OCI-LY3 (cell line): ENCODE data around the gene ALDH3B2.

Experiments
- H2AFZ ChIP-seq: fragments of 200-600, 300-600 bp; shearing (Covaris generic); 2 replicates; pipeline ENCODE4 v1.6.0; 2014; ENCODE audit warnings: antibody characterized with exemption, low read depth, low read length
- H3K27ac ChIP-seq: fragments of 200-600, 300-600 bp; sonication (generic); 2 replicates; pipeline ENCODE4 v1.5.1; 2014; ENCODE audit warnings: mild to moderate bottlenecking, low read length, moderate library complexity, mixed read lengths
- H3K27me3 ChIP-seq: fragments of 200-600, 300-600 bp; sonication (generic); 2 replicates; pipeline ENCODE4 v1.6.1; 2014; ENCODE audit warnings: low read depth, low read length, mixed read lengths
- H3K36me3 ChIP-seq: fragments of 200-600, 300-600 bp; sonication (generic); replicated peaks from 2 replicates; pipeline ENCODE3; 2014; ENCODE audit warnings: low read depth, low read length, mixed read lengths
- H3K4me1 ChIP-seq: fragments of 300-600, 200-600 bp; sonication (generic); 2 replicates; pipeline ENCODE4 v1.6.1; 2014; ENCODE audit warnings: low read length, mixed read lengths
- H3K4me2 ChIP-seq: fragments of 200-600, 300-600 bp; sonication (generic); 2 replicates; pipeline ENCODE4 v1.6.1; 2014; ENCODE audit warnings: low read length, mixed read lengths
- H3K4me3 ChIP-seq: fragments of 300-600, 200-600 bp; sonication (generic); 2 replicates; pipeline ENCODE4 v1.5.1; 2014; ENCODE audit warnings: antibody characterized with exemption, mild to moderate bottlenecking, low read length, moderate library complexity
- H3K79me2 ChIP-seq: fragments of 300-600, 200-600 bp; shearing (Covaris generic); 2 replicates; pipeline ENCODE4 v1.6.1; 2014; ENCODE audit warnings: mild to moderate bottlenecking, low read length, mixed read lengths
- H3K9ac ChIP-seq: fragments of 300-600, 200-600 bp; shearing (Covaris generic); 2 replicates; pipeline ENCODE4 v1.6.0; 2014; ENCODE audit warnings: mild to moderate bottlenecking, low read length, moderate library complexity
- H3K9me3 ChIP-seq: fragments of 200-600, 300-600 bp; shearing (Covaris generic); 2 replicates; pipeline ENCODE4 v1.6.1; 2014; ENCODE audit warnings: low read length, mixed read lengths; ENCODE audit not compliant: insufficient read depth
- H4K20me1 ChIP-seq: fragments of 200-600, 300-600 bp; sonication (generic); 2 replicates; pipeline ENCODE4 v1.6.1; 2016; ENCODE audit warnings: low read length, mixed read lengths; ENCODE audit not compliant: insufficient read depth
- CTCF ChIP-seq: fragments of 200-600, 300-600 bp; sonication (generic); IDR thresholded peaks from 2 replicates; pipeline ENCODE4 v1.5.1; 2014; ENCODE audit warnings: antibody characterized with exemption, low read length, low read depth
- EZH2phosphoT487 ChIP-seq: fragments of 200-600 bp; shearing (Covaris generic); IDR thresholded peaks from 2 replicates; pipeline ENCODE4 v1.6.1; 2018; ENCODE audit warnings: antibody characterized with exemption, mixed run types, low read depth

ALDH3B2 gene

DNA sequence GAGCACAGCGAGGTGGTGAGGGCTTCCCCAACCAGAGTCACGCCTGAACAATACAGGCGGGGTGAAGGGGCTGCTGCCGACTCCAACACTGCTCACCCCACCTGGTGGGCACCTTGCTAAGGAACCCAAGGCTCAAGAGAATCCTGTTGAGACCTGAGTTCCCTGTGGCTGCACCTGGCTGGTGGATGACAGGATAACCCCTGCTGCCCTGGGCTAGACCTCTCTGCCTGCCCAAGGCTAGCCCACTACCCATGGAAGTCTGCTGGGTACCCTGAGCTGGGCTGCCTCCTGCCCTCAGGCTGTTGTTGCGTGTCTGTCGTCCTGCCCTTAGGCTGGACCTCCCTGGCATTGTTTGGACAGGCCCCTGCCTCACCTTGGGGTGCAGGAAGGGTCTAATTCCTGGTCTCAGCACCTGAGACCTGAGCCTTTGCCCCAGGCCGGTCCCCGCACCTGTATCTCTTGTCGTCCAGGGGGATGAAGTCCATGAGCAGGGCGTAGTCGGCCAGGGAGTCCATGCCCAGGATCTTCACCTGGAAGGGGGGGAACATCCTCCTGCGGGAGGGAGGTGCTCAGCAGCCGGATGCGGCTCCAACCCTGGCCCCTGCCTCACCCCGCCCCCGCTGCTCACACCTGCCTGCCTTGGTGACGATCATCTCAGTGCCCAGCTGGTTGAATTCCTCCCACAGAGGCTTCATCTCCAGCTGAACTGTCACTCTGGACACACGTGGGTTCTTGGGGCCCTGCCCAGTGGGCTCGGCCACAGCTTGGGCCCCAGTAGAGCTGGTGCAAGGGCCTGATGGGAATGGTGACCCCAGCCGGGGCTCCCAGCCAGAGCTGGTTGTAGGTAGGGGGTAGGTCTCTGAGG lies 39.8 kb downstream of the ALDH3B2 start:
- no peak overlapping the region for H2AFZ ChIP-seq
- H3K36me3 ChIP-seq, result no peaks in the 10 kb centered on the region
- H3K4me3 ChIP-seq, result no peak overlapping the region
- no peak overlapping the region for H3K4me2 ChIP-seq
- H4K20me1 ChIP-seq, result no peaks in the 10 kb centered on the region
- peaks cover 8% of the 10 kb centered on the region for H3K4me1 ChIP-seq
- no peak overlapping the region for H3K27ac ChIP-seq
- H3K9me3 ChIP-seq, result no peaks in the 10 kb centered on the region
- TF ChIP-seq EZH2phosphoT487 (no peak), CTCF (no peak)
- H3K79me2 ChIP-seq, result no peaks in the 10 kb centered on the region
- no peak overlapping the region for H3K9ac ChIP-seq
- 0 out of 2 replicates have a peak, but pooled peaks cover 2% of the 10 kb centered on the region for H3K27me3 ChIP-seq

DNA sequence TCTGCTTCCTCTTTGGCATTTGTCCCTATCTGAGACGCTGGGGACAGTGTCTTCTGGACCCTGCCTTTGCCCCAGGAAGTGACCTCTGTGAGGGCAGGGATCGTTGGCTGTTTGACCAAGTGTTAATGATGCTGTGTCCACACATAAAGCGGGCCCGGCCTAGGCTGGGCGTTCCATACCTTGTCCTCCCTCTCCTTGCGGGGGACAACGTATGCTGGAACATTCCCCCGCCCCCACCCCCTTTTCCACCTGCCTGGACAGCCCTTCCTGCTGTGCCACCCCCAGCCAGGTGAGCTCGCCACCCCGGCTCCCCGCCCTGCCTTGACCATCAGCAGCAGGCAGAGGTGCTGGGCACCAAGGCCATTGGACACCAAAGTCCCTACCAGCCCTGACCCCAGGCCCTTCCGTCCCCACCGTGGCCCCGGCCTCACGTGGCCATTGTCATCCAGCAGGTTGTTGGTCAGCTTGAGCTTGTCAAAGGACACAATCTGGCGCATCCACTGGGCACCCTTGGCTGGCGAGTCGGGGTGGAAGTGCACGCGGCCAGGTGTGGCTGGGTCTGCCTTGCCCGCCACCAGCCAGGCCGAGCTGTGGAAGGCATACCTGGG lies 40.6 kb downstream of the ALDH3B2 start:
- no peak overlapping the region for H3K9ac ChIP-seq
- H2AFZ ChIP-seq, result no peak overlapping the region
- TF ChIP-seq CTCF (no peak), EZH2phosphoT487 (no peak)
- H3K27me3 ChIP-seq, result 0 out of 2 replicates have a peak, but pooled peaks cover 2% of the 10 kb centered on the region
- H3K4me1 ChIP-seq, result peaks cover 11% of the 10 kb centered on the region
- H4K20me1 ChIP-seq, result no peaks in the 10 kb centered on the region
- H3K27ac ChIP-seq, result no peak overlapping the region
- H3K4me3 ChIP-seq, result no peak overlapping the region
- H3K36me3 ChIP-seq, result no peaks in the 10 kb centered on the region
- peaks cover under 1% of the 10 kb centered on the region; the same call in 1 of the 2 replicates for H3K79me2 ChIP-seq
- no peaks in the 10 kb centered on the region for H3K9me3 ChIP-seq
- H3K4me2 ChIP-seq, result no peak overlapping the region

- H2AFZ ChIP-seq, result no peak overlapping the region
- no peak overlapping the region for H3K27ac ChIP-seq
- H3K4me2 ChIP-seq, result no peak overlapping the region
- H3K9ac ChIP-seq, result no peak overlapping the region
- H3K4me1 ChIP-seq, result peaks cover 18% of the 10 kb centered on the region
- no peaks in the 10 kb centered on the region for H4K20me1 ChIP-seq
- 0 out of 2 replicates have a peak, but pooled peaks cover 2% of the 10 kb centered on the region for H3K27me3 ChIP-seq
- peaks cover under 1% of the 10 kb centered on the region for H3K36me3 ChIP-seq
- no peak overlapping the region for H3K4me3 ChIP-seq
- no peaks in the 10 kb centered on the region for H3K9me3 ChIP-seq
- TF ChIP-seq EZH2phosphoT487 (no peak), CTCF (no peak)
- peaks cover 4% of the 10 kb centered on the region; the same call in 1 of the 2 replicates for H3K79me2 ChIP-seq
Measured at GRCh38 chr11:67632982-67633755, 41.3 kb downstream of the ALDH3B2 start.
